EH (cell line): ENCODE data around the gene IGFBP6.
"Not testable (repeated sequence)": the region's sequence is repeated elsewhere in the genome, so short reads cannot be mapped to it uniquely, and the experiment has no call there.

Experiments used
- DNase-seq: peaks from one replicate; pipeline ENCODE4 v3.0.0-alpha.2; 2015; ENCODE audit warnings: low read depth

Gene IGFBP6

DNA sequence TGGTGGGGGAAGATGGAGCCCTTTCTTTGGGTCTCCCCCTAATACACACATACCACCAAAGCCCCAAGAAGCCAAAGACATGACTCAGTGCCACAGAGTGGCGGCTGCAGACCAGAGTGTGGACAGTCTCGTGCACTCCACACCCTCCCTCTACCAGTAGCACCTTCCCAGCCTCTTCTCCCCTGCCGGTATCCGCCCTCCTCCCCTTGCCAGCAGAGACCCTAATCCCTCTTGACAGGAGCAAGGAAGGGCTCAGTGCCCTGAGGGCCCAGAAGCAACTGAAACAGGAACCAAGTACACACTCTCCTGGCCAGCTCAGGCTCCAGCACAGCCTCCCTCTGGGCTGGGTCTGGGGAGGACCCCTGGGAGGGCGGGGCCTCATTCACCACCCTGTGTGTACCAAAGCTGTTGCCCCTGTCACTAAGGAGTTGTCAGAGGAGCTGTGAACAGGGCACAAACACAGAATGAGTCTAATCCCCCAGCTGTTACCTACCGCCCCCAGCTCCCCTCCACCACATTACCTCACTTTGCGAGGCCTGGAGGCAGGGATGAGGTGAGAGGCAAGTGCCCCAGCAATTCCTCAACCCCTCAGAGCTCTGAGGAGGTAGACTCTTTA lies 26.5 kb upstream of the IGFBP6 start:
- DNase-seq: peak; percentile 73

DNA sequence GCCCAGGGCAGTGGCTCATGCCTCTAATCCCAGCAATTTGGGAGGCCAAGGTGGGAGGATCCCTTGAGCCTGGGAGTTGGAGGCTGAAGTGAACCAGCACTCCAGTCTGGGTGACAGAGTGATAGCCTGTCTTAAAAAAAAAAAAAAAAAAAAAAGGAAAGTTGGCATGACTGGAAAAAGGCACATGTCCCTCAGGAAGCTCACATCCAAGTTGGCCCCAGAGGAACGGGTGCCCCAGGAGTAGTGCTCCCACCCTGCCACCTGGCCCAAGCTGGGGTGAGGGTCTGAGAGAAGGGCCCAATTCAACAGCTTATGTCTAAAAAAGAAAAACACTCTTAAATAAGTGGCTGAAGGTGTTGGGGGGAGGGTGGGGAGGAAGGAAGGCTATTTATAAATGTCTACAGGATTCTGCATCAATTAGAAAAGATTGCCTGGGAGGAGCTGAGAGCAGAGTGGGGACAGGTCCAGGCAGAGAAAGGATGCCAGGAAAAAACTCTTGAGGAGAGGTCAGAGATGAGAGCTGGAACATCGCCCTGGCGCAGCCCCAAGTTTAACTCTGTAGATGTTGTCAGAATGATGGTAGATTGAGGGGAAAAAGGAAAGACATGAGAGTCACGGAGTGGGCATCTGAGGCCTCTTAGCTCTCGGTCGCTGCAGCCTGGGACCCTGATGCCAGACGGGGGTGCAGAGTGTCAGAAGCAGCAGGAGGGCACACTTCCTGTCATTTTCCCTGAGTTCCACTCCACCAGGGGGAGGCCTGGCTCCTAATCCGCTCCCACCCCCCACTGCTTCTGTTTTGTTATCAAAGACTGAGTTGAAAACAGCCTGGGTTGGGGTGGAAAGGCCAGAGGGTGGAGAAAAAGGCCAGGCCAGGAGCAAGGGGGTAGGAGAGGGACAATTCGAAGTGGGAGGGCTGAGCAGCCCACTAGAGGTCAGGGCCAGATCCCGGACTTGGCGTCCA lies 25.6 kb upstream of the IGFBP6 start:
- DNase-seq: peak; percentile 82

DNA sequence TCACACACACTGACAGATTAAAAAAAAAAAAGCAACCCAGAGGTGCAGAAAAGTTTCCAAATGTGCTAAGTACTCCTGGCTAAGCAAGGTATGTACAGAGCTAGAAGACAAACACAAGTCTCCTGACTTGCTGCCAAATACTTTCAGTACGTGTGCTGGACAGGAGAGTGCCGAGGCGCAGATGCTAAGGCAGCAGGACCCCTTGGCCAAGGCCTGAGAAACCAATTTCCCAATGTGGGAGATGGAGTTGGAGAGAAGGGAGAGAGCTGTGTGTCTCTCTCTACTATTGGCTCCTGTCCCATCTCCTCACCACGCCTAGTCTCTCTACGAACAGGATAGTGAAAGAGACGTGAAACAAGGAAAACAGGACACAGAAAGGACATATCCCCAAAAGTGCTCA lies 23.6 kb upstream of the IGFBP6 start:
- DNase-seq: no peak

DNA sequence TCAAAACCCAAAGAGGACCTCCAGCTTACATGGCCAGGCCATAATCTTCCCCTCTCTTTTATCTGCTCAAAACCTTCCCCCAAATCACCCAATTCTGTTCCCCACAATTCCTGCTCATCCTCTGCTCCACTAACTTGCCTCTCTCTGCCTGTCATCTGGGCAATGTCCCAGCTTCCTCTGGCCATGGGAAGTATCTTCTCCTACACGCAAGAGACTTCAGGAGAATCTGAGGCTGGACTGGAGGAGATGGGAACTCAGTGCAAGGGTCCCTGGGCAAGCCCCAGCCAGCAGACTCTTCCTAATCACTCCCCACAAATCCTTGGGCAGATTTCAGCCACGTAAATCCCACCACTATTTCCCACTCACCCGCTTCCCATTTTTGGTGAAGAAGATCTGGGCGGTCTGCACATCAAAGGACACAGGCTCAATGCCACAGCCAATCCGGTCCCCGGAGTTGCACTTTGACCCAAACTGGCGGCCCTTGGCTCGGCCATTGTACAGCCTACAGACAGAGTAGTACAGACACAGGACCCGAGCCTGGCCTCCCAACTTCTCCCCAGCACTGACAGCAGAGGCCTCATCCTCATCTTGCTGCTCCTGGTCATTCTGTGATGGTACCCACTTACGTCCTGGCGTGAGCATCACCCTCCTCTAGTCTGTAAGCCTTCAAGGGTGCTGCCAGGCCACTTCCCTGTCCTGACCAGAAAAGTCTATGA lies 23.0 kb upstream of the IGFBP6 start:
- no peak for DNase-seq

DNA sequence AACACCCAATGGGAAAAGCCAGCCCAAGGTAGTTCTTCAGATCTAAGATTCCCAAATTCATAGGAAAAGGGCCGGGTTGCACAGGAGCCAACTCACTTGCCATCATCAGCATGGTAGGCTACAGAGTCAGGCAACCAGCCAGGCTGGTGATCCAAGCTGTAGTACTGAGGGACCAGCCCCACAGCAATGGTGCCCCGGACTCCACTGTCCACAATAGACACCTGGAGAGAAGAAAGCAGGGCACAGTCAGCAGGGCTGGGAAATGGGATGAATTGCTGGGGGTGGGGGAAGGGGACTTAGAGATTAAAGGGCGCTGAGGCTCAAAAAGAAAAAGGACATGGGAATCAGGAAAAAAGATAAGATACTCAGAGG lies 22.5 kb upstream of the IGFBP6 start:
- no peak for DNase-seq

DNA sequence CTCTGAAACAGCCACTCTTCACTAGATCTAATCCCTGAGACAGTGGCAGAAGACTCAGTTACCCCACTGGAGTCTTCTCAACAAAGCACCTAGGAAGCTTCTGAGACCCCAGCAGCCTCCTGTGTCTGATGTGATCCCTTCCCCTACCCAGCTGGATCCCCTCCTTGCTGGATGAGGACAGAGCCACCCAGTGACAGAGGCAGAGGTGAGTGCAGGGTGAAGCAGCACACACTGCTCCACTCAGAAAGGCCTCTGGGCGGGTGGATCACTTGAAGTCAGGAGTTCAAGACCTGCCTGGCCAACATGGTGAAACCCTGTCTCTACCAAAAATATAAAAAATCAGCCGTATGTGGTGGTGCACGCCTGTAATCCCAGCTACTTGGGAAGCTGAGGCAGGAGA lies 21.0 kb upstream of the IGFBP6 start:
- no peak for DNase-seq

GRCh38 chr12:53077030-53077429 lies 20.4 kb upstream of the IGFBP6 start:
- DNase-seq: no peak

DNA sequence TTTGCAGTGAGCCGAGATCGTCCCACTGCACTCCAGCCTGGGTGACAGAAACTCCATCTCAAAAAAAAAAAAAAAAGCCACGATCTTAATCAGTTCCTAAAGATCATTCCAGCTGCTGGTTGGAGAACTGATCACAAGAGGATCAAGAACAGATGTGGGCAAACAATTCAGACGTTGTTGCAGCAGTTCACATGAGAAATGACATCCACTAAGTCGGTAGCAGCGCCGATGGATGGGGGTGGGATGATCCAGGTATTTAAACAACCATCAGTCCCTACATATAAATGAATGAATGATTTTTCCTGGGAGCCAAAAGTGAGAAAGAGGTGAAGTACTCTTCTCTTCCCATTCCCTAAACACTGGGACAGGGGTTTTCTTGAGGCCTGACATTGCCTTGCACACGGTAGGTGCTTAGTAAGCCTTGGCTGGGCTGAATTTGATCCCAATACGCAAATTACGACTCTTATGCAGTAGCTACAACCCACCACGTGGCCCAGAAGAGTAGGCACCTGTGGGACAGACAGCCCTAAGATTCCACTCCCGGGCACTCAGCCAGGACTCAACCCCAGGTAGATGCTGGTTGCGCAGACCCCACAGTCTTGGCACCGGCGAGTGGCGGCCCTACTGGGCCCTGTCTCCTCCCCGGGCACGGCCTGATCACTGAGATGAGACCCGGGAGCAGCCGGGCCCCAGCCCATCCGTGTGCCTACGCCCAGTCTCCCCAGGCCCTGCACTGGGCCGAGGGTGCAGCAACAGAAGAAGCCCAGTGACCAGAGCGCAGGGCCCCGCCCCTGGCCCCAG lies 18.8 kb upstream of the IGFBP6 start:
- no peak for DNase-seq

GRCh38 chr12:53079226-53080117 lies 18.0 kb upstream of the IGFBP6 start, which contains the start of gene SPRYD3:
SPRYD3 (minus strand) TSS chr12:53079390; CDS start chr12:53079333, 57 bp downstream.
- peak; percentile 98 for DNase-seq

DNA sequence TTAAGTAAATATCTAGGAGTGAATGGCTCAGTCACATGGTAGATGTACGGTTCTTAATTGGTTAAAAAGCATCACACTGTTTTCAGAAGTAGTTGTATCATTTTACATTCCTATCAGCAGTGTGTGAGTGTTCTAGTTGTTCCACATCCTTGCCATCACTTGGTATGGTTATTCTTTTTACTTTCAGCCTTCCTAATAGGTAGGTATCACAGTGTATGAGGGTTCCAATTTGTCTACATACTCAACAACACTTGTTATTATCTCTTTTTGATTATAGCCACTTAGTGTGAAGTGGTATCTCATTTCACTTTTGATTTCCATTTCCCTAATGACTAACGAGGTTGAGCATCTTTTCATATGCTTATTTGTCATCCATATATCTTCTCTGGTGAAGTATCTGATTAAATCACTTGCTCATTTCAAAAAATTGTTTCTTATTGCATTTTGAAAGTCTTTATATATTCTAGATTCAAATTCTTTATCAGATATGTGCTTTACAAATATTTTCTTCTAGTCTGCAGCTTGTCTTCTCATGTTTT lies 14.8 kb upstream of the IGFBP6 start:
- DNase-seq: no peak

GRCh38 chr12:53086361-53086760 lies 11.1 kb upstream of the IGFBP6 start:
- DNase-seq: no peak

GRCh38 chr12:53090105-53090504 lies 7.4 kb upstream of the IGFBP6 start:
- DNase-seq: no peak

- DNase-seq: peak; percentile 8
These were observed 6.9 kb upstream of the IGFBP6 start for GRCh38 chr12:53090554-53090953.

GRCh38 chr12:53091756-53092155 lies 5.7 kb upstream of the IGFBP6 start:
- no peak for DNase-seq

DNA sequence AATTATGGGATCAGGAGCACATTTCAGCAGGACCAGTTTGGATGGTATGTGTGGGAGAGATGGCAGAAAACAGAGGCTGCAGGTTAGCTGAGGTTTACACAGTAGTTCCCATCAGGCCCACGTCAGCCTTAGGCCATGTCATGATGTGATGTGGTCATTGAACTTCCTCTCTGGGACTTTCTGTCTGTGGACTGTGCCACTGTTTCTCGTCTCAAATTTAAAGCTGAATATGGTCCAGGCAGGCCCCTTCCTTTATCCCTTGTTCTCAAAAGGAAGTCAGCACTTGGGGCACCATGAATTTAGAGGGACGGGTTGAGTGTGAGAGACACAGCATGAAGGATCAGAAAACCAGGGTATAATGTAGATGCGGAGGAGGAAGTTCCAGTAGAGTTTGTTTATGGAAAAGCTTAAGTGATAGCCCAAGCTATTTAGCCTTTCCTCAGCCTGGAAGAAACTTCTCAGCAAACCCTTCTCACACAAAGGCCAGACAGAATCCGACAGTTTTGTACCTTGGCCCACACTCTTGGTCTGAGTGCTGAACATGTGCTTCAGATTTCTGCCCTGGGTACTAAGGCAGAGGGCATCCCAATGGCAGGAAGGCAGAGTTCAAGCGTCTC lies 3.6 kb upstream of the IGFBP6 start:
- DNase-seq: peak; percentile 11

DNA sequence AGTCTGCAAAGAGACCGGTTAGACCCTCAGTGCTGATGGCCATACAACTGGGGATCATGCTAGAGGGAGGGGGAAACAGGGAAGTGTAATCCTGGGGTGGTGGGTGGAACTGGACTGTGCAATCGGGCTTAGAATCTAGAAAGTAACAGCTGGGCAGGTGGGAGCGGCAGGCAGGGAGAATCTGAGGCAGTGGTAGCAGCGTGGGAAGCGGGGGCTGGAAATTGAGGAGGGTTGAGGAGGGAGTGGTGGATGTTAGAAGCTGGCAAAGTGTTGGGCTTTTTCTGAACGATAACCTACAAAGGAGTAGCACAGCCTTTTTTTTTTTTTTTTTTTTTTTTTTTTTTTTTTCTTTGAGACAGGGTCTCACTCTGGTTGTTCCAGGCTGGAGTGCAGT lies 3.1 kb upstream of the IGFBP6 start:
- DNase-seq: no peak

DNA sequence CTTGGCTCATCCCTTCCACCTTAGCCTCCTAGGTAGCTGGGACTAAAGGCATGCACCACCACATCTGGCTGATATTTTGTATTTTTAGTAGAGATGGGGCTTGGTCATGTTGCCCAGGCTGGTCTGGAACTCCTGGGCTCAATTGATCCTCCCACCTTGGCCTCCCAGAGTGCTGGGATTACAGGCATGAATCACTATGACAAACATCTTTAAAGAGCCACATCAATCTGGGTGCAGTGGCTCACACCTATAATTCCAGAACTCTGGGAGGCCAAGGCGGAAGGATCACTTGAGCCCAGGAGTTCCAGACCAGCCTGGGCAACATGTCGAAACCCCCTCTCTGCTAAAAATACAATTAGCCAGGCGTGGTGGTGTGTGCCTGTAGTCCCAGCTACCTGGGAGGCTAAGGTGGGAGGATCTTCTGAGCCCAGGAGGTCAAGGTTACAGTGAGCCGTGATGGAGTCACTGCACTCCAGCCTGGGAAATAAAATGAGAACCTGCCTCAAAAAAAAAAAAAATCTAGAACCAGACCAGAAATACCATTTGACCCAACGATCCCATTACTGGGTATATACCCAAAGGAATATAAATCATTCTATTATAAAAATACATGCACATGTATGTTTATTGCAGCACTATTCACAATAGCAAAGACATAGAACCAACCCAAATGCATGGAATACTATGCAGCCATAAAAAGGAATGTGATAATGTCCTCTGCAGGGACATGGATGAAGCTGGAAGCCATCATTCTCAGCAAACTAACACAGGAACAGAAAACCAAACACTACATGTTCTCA lies 2.5 kb upstream of the IGFBP6 start:
- peak; percentile 7 for DNase-seq

DNA sequence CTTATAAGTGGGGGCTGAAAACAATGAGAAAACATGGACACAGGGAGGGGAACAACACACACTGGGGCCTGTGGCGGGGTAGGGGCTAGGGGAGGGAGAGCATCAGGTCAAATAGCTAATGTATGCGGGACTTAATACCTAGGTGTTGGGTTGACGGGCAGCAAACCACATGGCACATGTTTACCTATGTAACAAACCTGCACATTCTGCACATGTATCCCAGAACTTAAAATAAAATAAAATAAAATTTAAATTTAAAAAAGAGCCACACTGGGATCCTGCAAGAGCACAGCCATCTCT lies 1.9 kb upstream of the IGFBP6 start:
- not testable (repeated sequence) for DNase-seq

- DNase-seq: peak; percentile 94
These were observed 1.3 kb upstream of the IGFBP6 start for GRCh38 chr12:53096089-53096741.
